SJCRH30 (cell line): ENCODE results near the gene RRAGC. TPM values are rescaled to one million over a fixed set of nuclear protein-coding genes. Genes with fewer than 3 reads are reported as not detected.
"Not testable (repeated sequence)": the region's sequence is repeated elsewhere in the genome, so short reads cannot be mapped to it uniquely, and the experiment has no call there.

Experiments
- DNase-seq, 2 experiments: peaks; one replicate each; pipeline ENCODE4 v3.0.0-alpha.2; 2015 to 2020
- H3K27ac ChIP-seq: fragments of 250-450 bp; sonication (Bioruptor Pico); 2 replicates; pipeline ENCODE4 v1.5.1; 2020; ENCODE audit warnings: mild to moderate bottlenecking, moderate library complexity
- H3K27me3 ChIP-seq: fragments of 250-450 bp; sonication (Bioruptor Pico); 2 replicates; pipeline ENCODE4 v1.5.1; 2020; ENCODE audit warnings: mild to moderate bottlenecking, moderate library complexity
- H3K36me3 ChIP-seq: fragments of 250-450 bp; sonication (Bioruptor Pico); 2 replicates; pipeline ENCODE4 v1.5.1; 2020; ENCODE audit warnings: mild to moderate bottlenecking, moderate library complexity
- H3K4me1 ChIP-seq: fragments of 250-450 bp; sonication (Bioruptor Pico); 2 replicates; pipeline ENCODE4 v1.5.1; 2020; ENCODE audit warnings: mild to moderate bottlenecking, moderate library complexity
- H3K4me3 ChIP-seq: fragments of 250-450 bp; sonication (Bioruptor Pico); 2 replicates; pipeline ENCODE4 v1.5.1; 2020; ENCODE audit warnings: mild to moderate bottlenecking, moderate library complexity
- H3K9me3 ChIP-seq: fragments of 250-450 bp; sonication (Bioruptor Pico); replicated peaks from 2 replicates; pipeline ENCODE4 v1.5.1; 2020; ENCODE audit warnings: mild to moderate bottlenecking, moderate library complexity
- total RNA-seq: library from RNA; depleted of rRNA; stranded (reverse); fragments of >200 nt; shearing (Covaris generic); gene quantifications from 2 replicates; pipeline ENCODE4 v1.2.3, GENCODE V29; 2014

The RRAGC gene
- total RNA-seq, 1 experiment from 2014 or later, result 13.6 TPM

DNA sequence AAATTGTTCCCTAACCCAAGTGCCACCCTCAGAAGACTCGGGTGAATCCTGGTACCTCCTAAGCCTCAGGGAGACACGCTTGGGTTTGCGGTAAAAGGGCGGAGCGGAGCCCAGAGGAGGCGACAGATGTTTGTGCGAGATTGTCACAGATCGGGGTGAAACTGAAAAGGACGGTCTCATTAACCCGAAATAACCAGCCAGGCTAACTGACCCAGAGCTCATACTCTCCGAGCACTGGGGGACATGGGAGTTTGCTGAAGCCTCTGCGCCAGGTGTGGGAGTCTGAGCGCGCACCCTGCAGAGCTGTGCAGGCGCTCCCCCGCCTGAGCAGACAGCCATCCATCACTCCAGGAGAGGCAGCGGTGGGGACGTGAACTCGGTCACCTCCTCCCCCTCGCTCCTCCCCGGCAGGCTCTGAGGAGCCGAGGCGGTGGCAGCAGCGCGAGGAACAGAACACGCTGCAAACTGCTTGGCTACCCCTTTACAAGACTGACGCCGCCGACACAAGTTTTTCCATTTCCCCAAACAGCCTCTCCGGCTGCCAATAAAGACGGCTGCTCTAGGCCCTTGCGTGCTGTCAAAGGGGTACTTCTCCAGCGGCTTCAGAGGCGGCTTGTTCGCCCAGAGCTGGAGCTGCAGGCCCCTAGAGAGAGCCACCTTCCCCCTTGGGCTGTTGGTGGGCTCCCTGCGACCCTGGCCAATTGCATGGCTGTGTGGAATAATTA lies 43.5 kb downstream of the RRAGC start:
- DNase-seq, result peak; percentile 55 to 56
- Histone ChIP-seq H3K4me1 (peaks cover 10% of the 10 kb centered on the region; the same call in 1 of the 2 replicates), H3K4me3 (peak overlapping the region; percentile 40), H3K27me3 (no peaks in the 10 kb centered on the region; the same call in 1 of the 2 replicates), H3K36me3 (no peaks in the 10 kb centered on the region), H3K9me3 (no peaks in the 10 kb centered on the region), H3K27ac (peak overlapping the region; percentile 15; the same call in 1 of the 2 replicates)

GRCh38 chr1:38814984-38815464 lies 44.5 kb downstream of the RRAGC start:
- Histone ChIP-seq H3K9me3 (no peaks in the 10 kb centered on the region), H3K4me3 (no peak overlapping the region), H3K4me1 (peaks cover 10% of the 10 kb centered on the region; the same call in 1 of the 2 replicates), H3K27me3 (no peaks in the 10 kb centered on the region), H3K27ac (no peak overlapping the region), H3K36me3 (no peaks in the 10 kb centered on the region)
- no peak for DNase-seq

DNA sequence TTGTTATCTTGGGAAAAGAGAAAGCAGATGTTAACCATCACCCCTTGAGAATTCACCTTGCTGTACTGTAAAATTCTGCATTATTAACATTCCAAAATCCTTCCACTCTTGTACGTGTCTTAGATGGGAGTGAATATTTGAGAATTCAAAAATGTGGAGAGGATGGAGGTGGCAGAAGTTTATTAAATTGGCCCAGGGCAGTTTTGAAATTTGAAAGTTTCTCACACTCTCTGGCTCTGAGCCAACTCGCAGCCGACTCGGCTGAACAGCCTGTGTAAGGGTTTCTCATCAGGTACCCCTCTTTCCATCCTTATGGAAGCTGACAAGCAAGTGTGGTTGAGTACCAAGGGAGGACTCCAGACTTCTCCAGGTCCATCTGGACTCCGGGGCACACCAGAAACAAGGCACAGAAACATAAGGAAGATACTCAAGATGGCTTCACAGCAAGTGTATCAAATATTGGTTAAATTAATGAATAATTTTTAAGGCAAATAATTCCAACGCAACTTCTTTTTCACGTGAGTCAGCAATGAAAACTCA lies 45.1 kb downstream of the RRAGC start:
- H3K4me1 ChIP-seq, result peaks cover 10% of the 10 kb centered on the region; the same call in 1 of the 2 replicates
- DNase-seq, result no peak
- H3K36me3 ChIP-seq, result no peaks in the 10 kb centered on the region
- no peaks in the 10 kb centered on the region for H3K9me3 ChIP-seq
- H3K27ac ChIP-seq, result no peak overlapping the region
- no peak overlapping the region for H3K4me3 ChIP-seq
- H3K27me3 ChIP-seq, result no peaks in the 10 kb centered on the region

DNA sequence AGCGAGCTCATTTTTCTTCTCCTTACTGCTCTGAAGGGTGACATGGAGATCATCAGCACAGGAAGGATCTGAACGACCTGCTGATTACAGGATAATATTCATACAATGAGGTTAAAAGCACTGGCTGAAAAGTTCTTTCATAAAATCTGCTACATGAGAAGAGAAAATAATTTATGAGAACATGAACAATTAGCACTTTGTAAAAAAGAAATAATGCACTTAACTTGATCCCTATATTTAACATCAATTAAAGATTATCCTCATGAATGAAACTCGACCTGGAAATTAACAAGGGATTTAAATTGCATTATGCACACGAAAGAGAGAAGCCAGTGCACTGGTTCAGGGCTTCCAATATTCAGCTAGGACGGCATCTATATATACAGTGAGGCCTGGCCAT lies 46.6 kb downstream of the RRAGC start:
- H3K4me1 ChIP-seq, result peaks cover 10% of the 10 kb centered on the region; the same call in 1 of the 2 replicates

DNA sequence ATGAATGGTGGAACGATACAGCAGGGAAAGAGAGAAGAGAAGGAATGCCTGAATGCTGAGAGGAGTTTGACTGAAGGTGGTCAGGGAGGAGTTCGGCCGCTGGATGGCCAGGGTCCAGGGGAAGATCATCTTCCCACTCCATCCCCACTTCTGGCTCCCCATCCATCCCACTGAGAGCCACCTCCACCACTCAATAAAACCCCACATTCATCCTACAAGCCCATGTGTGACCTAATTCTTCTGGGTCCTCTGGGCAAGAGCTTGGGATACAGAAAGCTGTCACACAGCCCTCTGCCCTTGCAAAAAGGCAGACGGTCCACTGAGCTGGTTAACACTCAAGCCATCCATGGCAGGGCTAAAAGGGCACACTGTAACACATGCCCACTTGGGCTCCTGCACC lies 48.1 kb downstream of the RRAGC start:
- not testable (repeated sequence) for H3K27ac ChIP-seq, H3K4me3 ChIP-seq, H3K36me3 ChIP-seq, DNase-seq, H3K9me3 ChIP-seq, H3K27me3 ChIP-seq
- peaks cover 10% of the 10 kb centered on the region; the same call in 1 of the 2 replicates for H3K4me1 ChIP-seq

More for the DNA sequence above, 46.6 kb downstream of the RRAGC start:
- no peak overlapping the region for H3K4me3 ChIP-seq
- no peaks in the 10 kb centered on the region for H3K9me3 ChIP-seq
- H3K27ac ChIP-seq, result no peak overlapping the region
- no peak for DNase-seq
- no peaks in the 10 kb centered on the region for H3K27me3 ChIP-seq
- no peaks in the 10 kb centered on the region for H3K36me3 ChIP-seq

GRCh38 chr1:38806090-38806489 lies 53.5 kb downstream of the RRAGC start:
- no peak overlapping the region for H3K27ac ChIP-seq
- H3K9me3 ChIP-seq, result no peaks in the 10 kb centered on the region
- no peak for DNase-seq
- no peaks in the 10 kb centered on the region for H3K4me1 ChIP-seq
- no peak overlapping the region for H3K4me3 ChIP-seq
- no peaks in the 10 kb centered on the region for H3K36me3 ChIP-seq
- H3K27me3 ChIP-seq, result no peaks in the 10 kb centered on the region

GRCh38 chr1:38805036-38805435 lies 54.5 kb downstream of the RRAGC start:
- DNase-seq, result no peak
- H3K27ac ChIP-seq, result no peak overlapping the region
- no peak overlapping the region for H3K4me3 ChIP-seq
- H3K9me3 ChIP-seq, result no peaks in the 10 kb centered on the region
- H3K4me1 ChIP-seq, result no peaks in the 10 kb centered on the region
- no peaks in the 10 kb centered on the region for H3K27me3 ChIP-seq
- no peaks in the 10 kb centered on the region for H3K36me3 ChIP-seq

- Histone ChIP-seq H3K4me1 (no peaks in the 10 kb centered on the region), H3K36me3 (no peaks in the 10 kb centered on the region), H3K27ac (no peak overlapping the region), H3K27me3 (no peaks in the 10 kb centered on the region), H3K4me3 (peak overlapping the region; percentile 52), H3K9me3 (no peaks in the 10 kb centered on the region)
- no peak for DNase-seq
These were observed 55.3 kb downstream of the RRAGC start for GRCh38 chr1:38804062-38804886.

DNA sequence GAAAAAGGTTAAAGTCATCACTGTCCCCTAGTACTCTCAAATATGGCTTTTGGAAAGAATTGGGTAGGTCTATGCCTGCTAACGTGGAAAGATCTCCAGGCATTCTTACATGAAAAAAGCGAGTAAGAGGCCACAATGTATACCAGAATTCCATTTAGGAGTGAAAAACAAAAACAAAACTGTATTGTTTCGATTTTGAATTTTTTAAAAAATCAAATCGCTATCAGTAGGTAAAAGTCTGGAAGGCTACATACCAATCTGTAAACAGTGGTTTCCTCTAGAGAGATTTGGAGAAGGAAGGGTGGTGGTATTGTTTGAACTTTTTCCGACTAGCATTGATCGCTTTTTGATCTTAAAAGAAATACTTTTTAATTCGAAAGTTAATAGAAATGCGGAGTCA lies 55.9 kb downstream of the RRAGC start:
- H3K27me3 ChIP-seq, result no peaks in the 10 kb centered on the region
- H3K36me3 ChIP-seq, result no peaks in the 10 kb centered on the region
- H3K27ac ChIP-seq, result no peak overlapping the region
- no peaks in the 10 kb centered on the region for H3K9me3 ChIP-seq
- peak overlapping the region; percentile 52 for H3K4me3 ChIP-seq
- no peaks in the 10 kb centered on the region for H3K4me1 ChIP-seq
- DNase-seq, result no peak

DNA sequence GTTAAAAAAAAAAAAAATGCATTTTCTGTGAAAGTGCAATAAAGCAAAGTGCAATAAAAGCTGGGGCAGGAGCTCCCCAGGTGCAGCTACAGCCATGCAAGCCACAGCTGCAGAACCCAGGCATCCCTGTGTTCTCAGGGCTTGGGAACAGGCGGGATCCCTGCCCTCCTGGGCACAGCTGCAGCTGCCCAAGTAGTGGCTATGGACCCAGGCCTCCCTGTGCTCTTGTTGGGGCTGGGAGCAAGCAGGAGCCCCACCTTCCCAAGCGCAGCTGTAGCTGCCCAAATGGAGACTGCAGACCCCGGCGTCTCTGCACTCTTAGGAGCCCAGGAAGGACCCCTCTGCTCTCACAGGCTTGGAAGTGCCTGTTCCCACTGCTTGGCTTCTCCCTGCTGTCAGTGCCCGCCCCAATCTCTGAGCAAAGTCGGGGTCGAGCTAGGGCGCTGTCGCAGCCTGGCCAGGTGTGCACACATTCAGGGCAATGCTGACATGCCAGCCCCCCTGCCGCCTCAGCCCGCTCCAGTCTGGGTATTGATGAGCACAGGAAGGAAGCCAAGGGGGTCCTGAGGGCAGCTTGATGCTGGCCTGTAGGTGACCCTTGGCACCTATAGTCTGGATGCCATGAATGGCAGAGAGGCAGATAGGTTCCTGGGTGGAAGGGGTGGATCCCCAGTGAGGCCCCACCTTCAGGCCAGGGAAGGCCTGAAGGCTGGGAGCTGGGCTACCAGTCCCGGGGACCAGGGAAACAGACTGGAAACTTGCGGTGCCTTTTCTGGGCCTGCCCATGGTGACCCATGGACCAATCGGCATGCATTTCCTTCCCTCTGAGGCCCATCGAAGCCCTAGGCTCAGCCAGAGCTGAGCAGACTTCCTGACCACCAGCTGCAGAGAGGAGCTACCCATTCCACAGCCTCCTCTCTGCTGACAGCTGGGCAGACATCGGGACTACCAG lies 58.6 kb downstream of the RRAGC start:
- Histone ChIP-seq H3K27me3 (no peaks in the 10 kb centered on the region), H3K4me1 (no peaks in the 10 kb centered on the region), H3K27ac (no peak overlapping the region), H3K4me3 (no peak overlapping the region), H3K9me3 (no peaks in the 10 kb centered on the region), H3K36me3 (no peaks in the 10 kb centered on the region)
- DNase-seq, result no peak

- Histone ChIP-seq H3K9me3 (no peaks in the 10 kb centered on the region; the same call in 1 of the 2 replicates), H3K4me1 (peaks cover 21% of the 10 kb centered on the region), H3K27ac (no peak overlapping the region), H3K27me3 (no peaks in the 10 kb centered on the region), H3K36me3 (no peaks in the 10 kb centered on the region), H3K4me3 (no peak overlapping the region)
- DNase-seq, result no peak
These were observed 66.3 kb downstream of the RRAGC start for GRCh38 chr1:38793299-38793698.

DNA sequence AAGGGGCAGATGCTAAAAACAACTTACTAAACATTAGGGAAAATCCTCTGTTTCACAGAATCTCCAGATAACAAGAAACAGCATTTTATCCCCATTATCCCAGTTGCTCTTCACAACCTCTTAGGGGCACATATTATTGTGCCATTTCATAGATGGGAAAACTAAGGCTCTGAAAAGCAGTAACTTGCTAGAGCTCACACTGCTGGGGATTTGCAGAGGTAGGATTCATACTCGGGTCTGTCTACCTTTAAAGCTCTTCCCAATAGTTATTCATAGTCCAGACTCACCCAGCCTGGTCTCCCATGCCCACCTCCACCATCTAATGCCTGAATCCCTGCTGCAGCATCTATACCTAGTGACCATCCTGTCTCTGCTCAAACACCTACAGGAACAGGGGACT lies 67.7 kb downstream of the RRAGC start:
- Histone ChIP-seq H3K4me3 (no peak overlapping the region), H3K27ac (no peak overlapping the region), H3K9me3 (no peaks in the 10 kb centered on the region; the same call in 1 of the 2 replicates), H3K4me1 (peaks cover 35% of the 10 kb centered on the region), H3K36me3 (no peaks in the 10 kb centered on the region), H3K27me3 (no peaks in the 10 kb centered on the region)
- DNase-seq, result no peak

DNA sequence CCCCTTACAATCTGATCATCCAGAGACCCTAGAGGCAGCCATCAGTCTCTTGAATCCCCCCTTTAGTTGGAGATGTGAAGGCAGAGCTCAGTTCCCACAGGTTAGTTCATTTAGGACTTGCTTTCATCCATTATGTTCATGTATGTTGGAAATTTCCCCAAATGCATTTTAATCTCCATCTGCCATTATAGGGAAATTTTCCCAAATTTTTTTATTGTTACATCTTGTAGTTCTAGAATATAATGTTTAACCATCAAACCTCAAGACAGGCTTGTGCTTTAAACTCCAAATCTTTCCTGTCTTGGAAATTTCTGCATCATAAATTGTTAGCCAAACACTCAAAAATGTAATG lies 68.4 kb downstream of the RRAGC start:
- no peak for DNase-seq
- no peaks in the 10 kb centered on the region; the same call in 1 of the 2 replicates for H3K9me3 ChIP-seq
- H3K4me1 ChIP-seq, result peaks cover 39% of the 10 kb centered on the region
- H3K27me3 ChIP-seq, result no peaks in the 10 kb centered on the region
- no peak overlapping the region for H3K4me3 ChIP-seq
- no peaks in the 10 kb centered on the region for H3K36me3 ChIP-seq
- no peak overlapping the region for H3K27ac ChIP-seq
